HG03558 (cell line): Measurements from ENCODE around the gene ACVR1.

ENCODE experiments used
- ATAC-seq: cut with Tn5 transposase; IDR thresholded peaks from one replicate; pipeline ENCODE4 v1.9.1; 2021; ENCODE audit warnings: moderate number of reproducible peaks; ENCODE audit not compliant: unreplicated experiment; ENCODE audit errors: extremely low read depth

ACVR1 gene

GRCh38 chr2:157804355-157804754, 71.8 kb downstream of the ACVR1 start:
- ATAC-seq, result no peak

GRCh38 chr2:157803952-157804351, 72.2 kb downstream of the ACVR1 start:
- no peak for ATAC-seq

- ATAC-seq, result no peak
Observed at GRCh38 chr2:157803476-157803875, 72.7 kb downstream of the ACVR1 start.

GRCh38 chr2:157800838-157801495, 75.2 kb downstream of the ACVR1 start:
- no peak for ATAC-seq

- ATAC-seq, result no peak
Observed at GRCh38 chr2:157793053-157793612, 83.0 kb downstream of the ACVR1 start.

- no peak for ATAC-seq
Observed at GRCh38 chr2:157792335-157793052, 83.6 kb downstream of the ACVR1 start.

- ATAC-seq, result no peak
Observed at GRCh38 chr2:157790780-157791179, 85.3 kb downstream of the ACVR1 start.

- no peak for ATAC-seq
Observed at GRCh38 chr2:157789933-157790511, 86.1 kb downstream of the ACVR1 start.

GRCh38 chr2:157789256-157789655, 86.9 kb downstream of the ACVR1 start:
- no peak for ATAC-seq

GRCh38 chr2:157788201-157788600, 87.9 kb downstream of the ACVR1 start:
- no peak for ATAC-seq

GRCh38 chr2:157787364-157787938, 88.7 kb downstream of the ACVR1 start:
- ATAC-seq, result no peak

- ATAC-seq, result no peak
Observed at GRCh38 chr2:157786663-157787363, 89.3 kb downstream of the ACVR1 start.

- no peak for ATAC-seq
Observed at GRCh38 chr2:157785866-157786662, 90.1 kb downstream of the ACVR1 start.

- ATAC-seq, result no peak
Observed at GRCh38 chr2:157785200-157785599, 90.9 kb downstream of the ACVR1 start.

GRCh38 chr2:157784823-157785175, 91.3 kb downstream of the ACVR1 start:
- ATAC-seq, result no peak

- no peak for ATAC-seq
Observed at GRCh38 chr2:157784169-157784822, 91.8 kb downstream of the ACVR1 start.

- no peak for ATAC-seq
Observed at GRCh38 chr2:157783245-157783644, 92.9 kb downstream of the ACVR1 start.

GRCh38 chr2:157782057-157782845, 93.9 kb downstream of the ACVR1 start:
- no peak for ATAC-seq
